GM19372 (cell line): ENCODE data around the gene RIMS1.
A peak's percentile ranks its signal among the peaks of the same experiment; 100 is the strongest.

Experiments
- ATAC-seq: cut with Tn5 transposase; IDR thresholded peaks from one replicate; pipeline ENCODE4 v1.9.1; 2021; ENCODE audit warnings: mild to moderate bottlenecking, low read depth, moderate library complexity; ENCODE audit not compliant: unreplicated experiment

Gene RIMS1, protein sequence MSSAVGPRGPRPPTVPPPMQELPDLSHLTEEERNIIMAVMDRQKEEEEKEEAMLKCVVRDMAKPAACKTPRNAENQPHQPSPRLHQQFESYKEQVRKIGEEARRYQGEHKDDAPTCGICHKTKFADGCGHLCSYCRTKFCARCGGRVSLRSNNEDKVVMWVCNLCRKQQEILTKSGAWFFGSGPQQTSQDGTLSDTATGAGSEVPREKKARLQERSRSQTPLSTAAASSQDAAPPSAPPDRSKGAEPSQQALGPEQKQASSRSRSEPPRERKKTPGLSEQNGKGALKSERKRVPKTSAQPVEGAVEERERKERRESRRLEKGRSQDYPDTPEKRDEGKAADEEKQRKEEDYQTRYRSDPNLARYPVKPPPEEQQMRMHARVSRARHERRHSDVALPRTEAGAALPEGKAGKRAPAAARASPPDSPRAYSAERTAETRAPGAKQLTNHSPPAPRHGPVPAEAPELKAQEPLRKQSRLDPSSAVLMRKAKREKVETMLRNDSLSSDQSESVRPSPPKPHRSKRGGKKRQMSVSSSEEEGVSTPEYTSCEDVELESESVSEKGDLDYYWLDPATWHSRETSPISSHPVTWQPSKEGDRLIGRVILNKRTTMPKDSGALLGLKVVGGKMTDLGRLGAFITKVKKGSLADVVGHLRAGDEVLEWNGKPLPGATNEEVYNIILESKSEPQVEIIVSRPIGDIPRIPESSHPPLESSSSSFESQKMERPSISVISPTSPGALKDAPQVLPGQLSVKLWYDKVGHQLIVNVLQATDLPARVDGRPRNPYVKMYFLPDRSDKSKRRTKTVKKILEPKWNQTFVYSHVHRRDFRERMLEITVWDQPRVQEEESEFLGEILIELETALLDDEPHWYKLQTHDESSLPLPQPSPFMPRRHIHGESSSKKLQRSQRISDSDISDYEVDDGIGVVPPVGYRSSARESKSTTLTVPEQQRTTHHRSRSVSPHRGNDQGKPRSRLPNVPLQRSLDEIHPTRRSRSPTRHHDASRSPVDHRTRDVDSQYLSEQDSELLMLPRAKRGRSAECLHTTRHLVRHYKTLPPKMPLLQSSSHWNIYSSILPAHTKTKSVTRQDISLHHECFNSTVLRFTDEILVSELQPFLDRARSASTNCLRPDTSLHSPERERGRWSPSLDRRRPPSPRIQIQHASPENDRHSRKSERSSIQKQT (N-terminal part only)

DNA sequence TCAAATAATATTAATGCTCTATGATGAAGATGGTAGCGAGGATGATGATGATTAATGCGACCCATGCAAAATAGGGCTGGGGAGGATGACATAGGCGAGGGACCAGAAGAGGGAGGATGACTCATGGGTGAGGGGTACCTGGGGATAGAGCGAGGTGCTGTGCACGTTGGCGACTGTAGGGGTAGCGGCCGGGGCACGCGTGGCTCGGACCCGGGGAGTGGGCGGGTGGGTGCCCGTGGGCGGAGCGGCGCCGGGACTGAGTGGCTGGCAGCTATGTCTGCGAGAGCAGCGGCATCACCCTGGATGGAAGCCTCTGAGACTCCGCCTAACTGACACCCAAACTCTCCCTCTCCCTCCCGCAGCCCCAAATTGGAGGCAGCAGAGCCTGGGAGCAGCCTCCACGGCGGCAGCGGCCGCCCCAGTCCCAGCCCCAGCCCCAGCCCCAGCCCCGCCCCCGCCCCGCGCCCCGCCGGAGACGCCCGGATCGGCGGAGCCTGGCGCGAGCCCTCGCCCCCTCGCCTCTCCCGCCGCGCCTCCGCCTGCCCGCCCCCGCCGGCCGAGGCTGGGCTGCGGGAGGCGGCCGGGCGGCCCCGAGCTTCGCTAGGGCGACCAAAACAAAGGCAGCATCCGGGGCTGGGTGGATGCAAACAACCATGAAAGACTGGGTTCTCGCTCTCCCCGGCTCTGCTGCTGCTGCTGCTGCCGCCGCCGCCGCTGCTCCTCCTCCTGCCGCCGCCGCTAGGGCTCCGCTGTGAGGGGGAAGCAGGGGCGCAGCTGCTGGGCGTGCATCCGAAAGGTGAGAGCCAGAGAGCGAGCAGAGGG, at the start of gene RIMS1:
RIMS1 (plus strand) TSS at position 367 of the 822 bp plus-strand sequence. CDS start 474 bp downstream, outside the sequence.
- peak; percentile 84 for ATAC-seq

DNA sequence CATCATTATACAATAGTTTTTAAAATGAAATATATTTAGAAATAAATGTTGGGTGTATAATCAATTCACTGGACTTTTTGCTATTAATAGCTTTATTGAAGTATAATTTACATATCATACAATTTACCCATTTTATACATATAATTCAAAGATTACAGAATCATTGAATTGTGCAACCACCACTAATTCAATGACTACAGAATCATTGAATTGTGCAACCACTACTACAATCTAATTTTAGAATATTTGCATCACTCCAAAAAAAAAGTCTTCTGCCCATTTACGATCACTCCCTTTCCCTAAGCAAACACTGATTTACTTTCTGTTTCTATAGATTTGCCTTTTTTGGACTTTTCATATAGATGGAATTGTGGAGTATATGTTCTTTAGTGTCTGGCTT, 35.1 kb upstream of the RIMS1 start:
- ATAC-seq, result no peak

DNA sequence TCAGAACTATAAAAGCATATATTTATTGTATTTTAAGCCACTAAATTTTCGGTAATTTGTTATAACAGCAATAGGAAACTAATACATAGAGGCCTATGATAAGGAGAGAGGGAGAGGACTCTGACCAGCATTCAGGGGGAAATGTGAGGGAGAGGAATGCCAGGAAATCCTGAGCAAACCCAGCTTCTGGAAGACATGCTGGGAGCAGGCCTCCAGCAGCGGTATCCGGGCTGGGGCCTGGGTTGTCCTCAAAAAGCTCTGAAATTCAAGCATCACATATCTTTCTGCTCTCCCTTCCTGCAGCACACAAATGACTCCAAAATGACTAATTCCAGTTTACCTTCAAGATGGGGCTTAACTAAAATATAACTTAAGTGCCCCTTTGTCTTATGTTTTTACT, 33.4 kb upstream of the RIMS1 start:
- no peak for ATAC-seq

DNA sequence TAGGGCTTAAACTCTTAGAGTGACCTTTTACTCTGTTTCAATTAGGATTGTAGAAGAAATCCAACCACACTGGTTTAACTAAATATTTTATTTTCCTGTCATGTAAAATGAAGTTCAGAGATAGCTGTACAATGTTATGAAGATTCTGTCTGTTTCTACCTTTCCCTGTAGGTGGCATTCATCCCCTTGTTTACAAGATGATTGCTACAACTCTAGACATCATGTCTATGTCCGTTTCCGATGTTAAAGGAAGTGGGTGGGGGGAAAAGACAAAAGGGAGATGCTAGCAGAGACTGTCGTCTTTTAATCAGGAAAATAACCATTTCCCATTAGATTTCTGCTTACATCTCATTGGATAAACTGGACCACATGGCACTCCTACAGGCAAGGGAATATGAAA, 30.9 kb upstream of the RIMS1 start:
- ATAC-seq, result no peak

DNA sequence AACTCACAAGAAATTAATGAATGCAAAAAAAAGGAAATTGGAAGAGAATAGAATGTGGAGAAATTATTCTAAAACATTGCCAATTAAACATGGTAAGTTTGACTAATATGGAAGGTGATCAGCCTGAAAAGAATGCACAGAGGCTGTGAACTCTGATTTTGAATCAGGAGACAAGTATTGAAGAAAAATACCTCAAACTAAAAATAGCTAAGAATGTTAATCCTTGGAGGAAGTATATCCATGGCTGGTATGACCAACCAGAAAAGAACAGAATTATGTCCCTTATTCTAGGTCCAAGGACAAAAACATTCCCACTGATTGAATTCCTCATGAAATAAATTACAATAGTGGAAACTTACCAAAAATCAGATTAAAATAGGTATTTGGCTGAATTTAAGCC, 7.3 kb upstream of the RIMS1 start:
- no peak for ATAC-seq

DNA sequence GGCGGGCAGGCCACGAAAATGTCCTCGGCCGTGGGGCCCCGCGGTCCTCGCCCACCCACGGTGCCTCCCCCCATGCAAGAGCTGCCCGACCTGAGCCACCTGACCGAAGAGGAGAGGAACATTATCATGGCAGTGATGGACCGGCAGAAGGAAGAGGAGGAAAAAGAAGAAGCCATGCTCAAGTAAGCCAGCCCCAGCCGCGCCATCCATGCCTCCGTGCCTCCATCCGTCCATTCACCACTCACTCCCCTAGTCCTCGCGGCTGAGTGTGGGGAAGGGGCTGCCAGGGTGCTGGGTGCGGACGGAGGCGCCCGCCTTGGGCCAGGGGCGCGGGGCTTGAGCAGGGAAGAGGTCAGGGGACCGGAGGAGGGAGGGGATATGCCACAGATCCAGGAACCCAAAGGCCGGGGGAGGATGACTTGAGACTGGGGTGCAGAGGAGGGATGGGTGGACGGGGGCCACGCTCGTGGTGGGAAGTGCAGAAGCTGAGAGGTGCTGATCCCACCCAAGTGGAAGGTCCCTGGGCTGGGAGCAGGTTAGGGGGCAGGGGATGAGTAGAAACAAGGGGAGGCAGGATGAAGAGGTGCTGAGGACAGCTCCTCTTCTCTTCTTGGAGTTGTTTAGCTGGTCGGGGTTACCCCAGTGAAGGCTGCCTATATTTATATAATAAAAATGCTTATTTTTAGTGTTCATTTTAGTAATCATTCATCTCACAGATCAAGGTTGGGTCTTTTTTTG, 825 bp downstream of the RIMS1 start:
- ATAC-seq, result no peak

DNA sequence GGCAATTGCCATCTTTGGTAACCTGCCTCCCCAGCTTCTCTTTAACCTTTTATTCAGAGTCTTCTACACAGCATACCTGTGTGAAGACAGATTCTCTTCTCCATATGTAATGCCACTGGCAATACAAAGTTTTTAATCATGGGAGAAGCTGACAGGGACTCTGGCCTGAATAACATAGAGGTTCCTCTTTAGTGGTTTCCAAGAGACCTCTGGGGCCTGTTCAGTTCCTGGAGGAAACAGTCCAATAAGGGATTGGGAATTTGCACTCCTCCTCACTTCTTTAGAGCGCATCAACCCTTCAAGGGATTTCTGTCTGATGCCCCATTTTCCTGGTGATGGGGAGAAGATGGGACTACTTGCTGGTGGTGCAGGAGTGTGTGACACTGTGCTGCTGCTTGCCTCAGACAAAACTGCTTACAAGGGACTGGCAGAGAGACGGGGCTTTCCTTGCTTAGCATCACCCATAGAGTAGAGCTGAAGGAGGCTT, 1.4 kb downstream of the RIMS1 start:
- ATAC-seq, result no peak

DNA sequence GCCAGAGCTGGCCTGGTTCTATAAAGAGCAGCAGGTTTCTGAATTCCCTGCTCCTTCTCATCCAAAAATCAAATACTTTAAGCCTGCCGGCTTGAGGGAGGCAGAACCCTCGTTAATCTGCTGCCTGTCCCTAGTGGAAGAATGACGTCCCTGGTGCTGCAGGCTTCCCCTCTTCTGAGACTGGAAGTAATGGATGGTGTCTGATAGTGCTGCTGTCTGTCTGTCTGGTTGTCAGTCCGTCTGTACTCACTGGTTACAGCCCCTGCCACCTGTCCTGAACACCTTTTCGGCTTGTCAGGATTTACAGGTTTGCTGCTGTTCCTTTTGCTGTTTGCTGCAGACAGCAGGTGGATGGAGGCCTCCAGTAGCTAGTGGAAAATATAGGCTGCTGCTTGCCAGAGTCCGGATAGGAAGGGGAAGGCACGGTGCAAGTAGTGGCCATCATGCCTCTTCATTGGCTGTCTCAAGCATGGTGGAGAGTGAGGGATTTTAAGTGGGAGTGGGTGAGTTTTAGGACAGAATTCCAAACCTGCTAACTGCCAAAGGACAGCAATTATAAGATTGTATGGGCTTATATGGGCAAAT, 2.5 kb downstream of the RIMS1 start:
- no peak for ATAC-seq

DNA sequence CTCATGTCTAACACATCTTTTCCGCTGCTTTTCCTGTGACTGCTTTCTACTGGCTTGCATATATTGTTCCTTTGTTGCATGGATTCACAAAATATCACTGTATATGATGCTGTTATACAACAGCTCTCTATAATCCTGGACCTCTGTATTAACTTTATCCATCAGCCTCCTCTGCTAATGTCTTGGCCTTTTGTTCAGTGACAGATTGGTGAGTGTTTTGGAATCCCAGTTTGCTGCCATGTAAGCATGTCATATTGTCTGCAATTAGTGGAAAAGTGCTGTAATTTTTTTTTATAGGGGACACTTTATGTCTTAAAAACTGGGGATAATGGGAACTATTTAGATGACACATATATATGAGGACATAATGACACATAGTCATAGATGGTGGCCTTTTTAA, 3.0 kb downstream of the RIMS1 start:
- no peak for ATAC-seq

DNA sequence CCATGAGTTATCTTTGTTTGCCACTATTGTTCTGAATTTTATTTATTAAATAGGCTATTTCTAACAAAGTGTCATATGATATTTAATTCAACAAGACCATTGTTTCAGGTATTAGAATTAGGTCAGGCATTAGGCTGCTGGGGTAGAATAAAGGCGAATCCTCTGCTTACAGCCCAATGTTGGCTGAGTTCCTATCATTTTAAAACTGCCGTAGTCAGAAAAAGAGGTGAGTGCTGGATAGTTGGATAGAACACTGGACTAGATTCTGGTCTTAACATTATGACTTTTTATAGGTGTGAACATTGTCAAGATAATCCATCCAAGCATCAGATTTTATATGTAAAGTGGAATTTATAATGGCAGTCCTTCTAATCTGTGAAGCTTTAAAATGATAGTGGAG, 6.3 kb downstream of the RIMS1 start:
- ATAC-seq, result no peak

DNA sequence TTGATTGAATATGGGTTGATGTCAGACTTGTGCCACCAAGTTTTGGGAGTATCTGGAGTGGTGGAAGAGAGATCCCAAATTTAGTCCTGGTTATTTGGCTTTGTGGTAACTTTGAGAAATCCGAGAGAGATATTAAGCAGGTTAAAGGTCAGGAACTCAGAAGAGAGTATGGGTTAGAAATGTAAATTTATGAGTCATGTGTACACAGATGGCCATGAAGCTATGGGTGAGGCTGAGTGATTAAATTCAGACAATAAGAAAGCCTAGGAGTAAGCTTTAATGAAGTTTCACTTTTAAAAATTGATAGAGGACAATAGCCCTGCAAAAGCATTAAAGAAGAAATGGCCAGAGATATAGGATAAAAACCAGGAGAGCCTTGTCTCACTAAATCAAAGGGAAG, 14.3 kb downstream of the RIMS1 start:
- ATAC-seq, result no peak

DNA sequence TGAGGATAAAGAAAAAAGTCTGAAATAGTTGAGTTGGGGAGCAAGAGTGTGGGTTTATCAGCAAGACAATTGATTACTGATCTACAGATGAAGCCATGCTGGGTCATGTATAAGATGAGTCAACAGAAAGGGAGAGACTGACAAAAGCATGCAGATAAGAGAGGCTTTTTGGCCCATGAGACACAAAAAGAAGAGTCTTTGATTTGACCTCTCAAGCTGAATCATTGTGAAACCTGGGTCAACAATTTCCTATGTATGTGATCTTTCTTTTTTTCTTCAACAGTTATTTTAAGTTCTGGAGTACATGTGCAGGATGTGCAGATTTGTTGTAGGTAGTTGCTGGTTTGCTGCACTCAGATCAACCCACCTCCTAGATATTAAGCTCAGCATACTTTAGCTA, 15.9 kb downstream of the RIMS1 start:
- ATAC-seq, result peak; percentile 71

DNA sequence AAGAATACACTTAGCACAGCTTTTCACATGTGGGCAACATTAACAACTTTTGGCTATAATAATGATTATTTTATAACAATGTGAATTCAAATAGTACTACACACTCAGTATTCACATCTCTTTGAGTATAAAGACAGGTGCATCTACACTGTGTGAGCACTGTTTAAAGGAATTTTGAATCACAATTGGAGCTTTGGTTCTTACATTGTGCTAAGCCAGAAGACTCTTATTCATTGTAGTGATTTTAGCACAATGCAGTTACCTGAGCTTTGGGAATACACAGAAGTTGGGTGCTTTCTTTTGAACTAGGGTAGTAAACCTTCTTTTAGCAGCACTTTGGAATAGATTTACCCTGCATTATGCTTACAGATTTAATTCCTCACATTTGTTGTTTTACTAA, 20.5 kb downstream of the RIMS1 start:
- no peak for ATAC-seq

DNA sequence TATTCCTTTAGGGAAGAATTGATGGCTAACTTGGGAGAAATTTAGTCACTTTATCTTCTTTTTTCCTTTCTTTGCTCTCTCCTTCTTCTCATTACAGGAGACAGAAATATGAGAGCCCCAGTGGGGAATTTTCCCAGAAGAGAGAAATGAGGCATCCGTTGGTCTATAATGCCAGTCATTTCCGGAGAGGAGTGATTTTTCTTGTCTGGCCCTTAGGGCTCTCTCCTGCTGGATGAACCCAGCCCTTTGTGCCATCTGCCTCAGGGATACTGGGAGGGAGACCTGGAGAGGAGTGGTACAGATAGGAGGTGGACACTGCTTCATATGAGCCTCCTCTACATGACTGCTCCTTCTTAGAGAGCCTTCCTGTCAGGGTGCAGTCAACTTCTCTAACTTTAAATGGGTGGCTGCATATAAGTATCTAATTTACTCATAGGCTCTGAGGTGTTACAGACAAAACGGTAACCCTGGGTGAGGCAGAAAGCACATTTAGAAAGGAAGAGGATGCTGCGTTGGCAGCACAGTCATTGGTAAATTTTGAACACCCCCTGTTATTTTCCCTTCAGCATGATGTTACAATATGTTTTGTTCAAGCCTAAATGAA, 21.9 kb downstream of the RIMS1 start:
- no peak for ATAC-seq

DNA sequence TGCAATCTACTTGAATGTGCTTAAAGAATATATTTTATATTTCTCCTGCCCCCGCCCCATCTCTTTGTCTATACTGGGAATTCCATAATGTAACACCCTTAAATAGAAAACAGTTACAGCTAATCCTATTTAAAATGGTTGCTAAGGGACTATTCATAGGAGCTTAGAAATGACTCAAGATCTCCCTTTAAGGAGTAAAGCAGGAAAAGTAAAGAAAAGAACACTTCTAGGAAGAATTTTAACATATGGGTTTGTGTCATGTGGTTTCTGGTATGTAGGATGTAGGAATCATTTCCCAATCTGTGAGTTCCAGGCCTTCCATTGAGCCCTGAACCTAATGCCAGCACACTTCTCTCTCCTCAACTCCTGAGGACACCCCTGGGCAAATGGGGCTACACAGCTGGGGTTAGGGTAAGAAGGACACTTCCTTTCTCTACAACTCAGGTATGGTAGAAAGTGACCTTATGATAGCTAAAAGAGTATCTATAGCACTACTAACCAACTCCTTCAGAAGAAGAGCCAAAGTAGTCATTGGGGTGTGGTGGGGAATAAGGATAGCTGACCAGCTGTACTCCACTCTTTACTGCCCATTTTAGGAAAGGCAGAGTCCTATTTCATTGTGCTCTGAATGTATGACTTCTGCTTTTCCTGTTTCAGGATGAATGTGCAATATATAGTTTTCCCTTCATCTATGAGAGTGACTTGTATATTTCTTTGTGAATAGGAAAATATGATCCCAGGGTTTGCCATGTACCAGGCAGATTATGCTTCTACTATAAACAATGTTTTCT, 27.3 kb downstream of the RIMS1 start:
- ATAC-seq, result no peak

DNA sequence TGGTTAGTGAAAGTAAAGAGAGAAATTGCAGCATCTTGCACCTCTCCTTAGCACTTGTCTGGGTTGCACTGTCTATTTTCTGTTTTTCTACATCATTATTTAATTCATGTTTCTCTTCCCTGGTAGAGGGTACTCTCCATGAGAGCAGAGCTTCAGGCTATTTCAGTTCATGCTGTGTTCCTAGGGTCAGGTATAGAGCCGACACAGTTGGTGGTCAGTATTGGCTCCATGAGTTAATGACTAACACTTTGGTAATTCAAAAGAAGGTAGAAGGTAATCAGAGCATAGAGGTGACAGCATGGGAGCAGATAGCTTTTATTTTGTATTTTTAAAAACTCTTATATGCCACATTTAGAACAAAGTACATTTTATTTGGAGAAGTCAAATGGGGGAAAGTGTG, 42.7 kb downstream of the RIMS1 start:
- no peak for ATAC-seq

DNA sequence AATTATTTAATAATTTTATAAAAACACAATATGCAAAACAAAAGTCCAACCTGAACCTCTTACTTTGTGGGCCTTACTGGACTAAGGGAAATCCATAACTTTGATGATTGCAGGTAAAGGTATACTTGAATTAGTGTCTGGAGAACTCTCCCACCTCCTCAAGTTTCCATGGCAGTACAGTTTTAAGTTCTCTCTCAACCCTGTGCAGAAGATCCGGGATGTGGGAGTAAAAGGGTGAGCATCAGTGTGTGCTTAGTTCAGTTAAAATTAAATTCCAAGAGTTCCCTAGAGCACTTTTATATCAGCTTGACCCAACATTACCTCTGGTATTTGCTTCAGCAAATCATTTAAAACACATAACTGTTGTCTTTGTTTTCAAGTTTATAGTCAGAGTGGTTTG, 47.5 kb downstream of the RIMS1 start:
- no peak for ATAC-seq

DNA sequence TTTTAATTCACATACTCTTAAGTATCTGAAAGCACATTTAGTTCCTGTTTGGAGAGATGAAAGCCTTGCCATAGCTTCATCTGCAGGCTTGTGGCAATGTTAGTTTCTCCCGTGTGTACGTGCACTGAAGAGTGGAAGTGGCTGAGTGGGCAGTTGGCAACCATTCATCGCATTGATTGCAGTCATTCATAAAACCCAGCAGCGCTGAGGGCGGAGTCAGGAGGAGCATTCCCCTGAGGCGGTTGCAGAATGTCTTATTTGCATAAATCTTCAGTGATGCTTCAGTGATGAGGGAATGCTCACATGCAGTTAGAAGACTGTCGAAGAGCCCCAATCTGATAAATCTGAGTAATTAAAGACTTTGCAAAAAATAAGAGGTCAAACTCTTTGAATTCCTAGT, 79.1 kb downstream of the RIMS1 start:
- ATAC-seq, result no peak
